Smooth muscle cell (in vitro differentiated cells): Measurements from ENCODE around the gene CHI3L1. TPM values are rescaled to one million over a fixed set of nuclear protein-coding genes. Genes with fewer than 3 reads are reported as not detected.

Source experiments
- DNase-seq: peaks from one replicate; lab custom pipeline; 2025; ENCODE audit not compliant: unreplicated experiment; lab: John Stamatoyannopoulos, UW
- H2AFZ ChIP-seq: fragments of 200-600 bp; sonication (generic); 2 replicates; pipeline ENCODE4 v1.6.0; 2016; ENCODE audit warnings: antibody characterized with exemption, low read depth, mild to moderate bottlenecking
- H3F3A ChIP-seq: fragments of 200-600 bp; sonication (generic); 2 replicates; pipeline ENCODE4 v1.6.0; 2017; ENCODE audit warnings: antibody characterized with exemption, low read depth
- H3K27ac ChIP-seq: fragments of 200-600 bp; sonication (generic); 2 replicates; pipeline ENCODE4 v1.5.1; 2016; ENCODE audit warnings: low read depth, mild to moderate bottlenecking
- H3K27me3 ChIP-seq: fragments of 200-600 bp; sonication (generic); 2 replicates; pipeline ENCODE4 v1.6.1; 2016; ENCODE audit warnings: low read depth, mild to moderate bottlenecking
- H3K36me3 ChIP-seq: fragments of 200-600 bp; sonication (generic); 2 replicates; pipeline ENCODE4 v1.5.1; 2016; ENCODE audit warnings: low read depth
- H3K4me1 ChIP-seq: fragments of 200-600 bp; sonication (generic); 2 replicates; pipeline ENCODE4 v1.5.1; 2016; ENCODE audit warnings: low read depth
- H3K4me2 ChIP-seq: fragments of 200-600 bp; sonication (generic); 2 replicates; pipeline ENCODE4 v1.6.0; 2016; ENCODE audit warnings: mild to moderate bottlenecking
- H3K4me3 ChIP-seq: fragments of 200-600 bp; sonication (generic); 2 replicates; pipeline ENCODE4 v1.5.1; 2016; ENCODE audit warnings: mild to moderate bottlenecking
- H3K79me2 ChIP-seq: fragments of 200-600 bp; sonication (generic); 2 replicates; pipeline ENCODE4 v1.6.0; 2016; ENCODE audit warnings: low read depth, mild to moderate bottlenecking
- H3K9ac ChIP-seq: fragments of 200-600 bp; sonication (generic); 2 replicates; pipeline ENCODE4 v1.6.0; 2016; ENCODE audit warnings: low read depth
- H3K9me3 ChIP-seq: fragments of 200-600 bp; sonication (generic); replicated peaks from 2 replicates; pipeline ENCODE4 v1.5.1; 2016; ENCODE audit warnings: low read depth
- H4K20me1 ChIP-seq: fragments of 200-600 bp; sonication (generic); 2 replicates; pipeline ENCODE4 v1.6.0; 2016; ENCODE audit warnings: low read depth
- CTCF ChIP-seq: fragments of 200-600 bp; sonication (generic); IDR thresholded peaks from 2 replicates; pipeline ENCODE4 v1.5.1; 2017; ENCODE audit warnings: borderline replicate concordance, mild to moderate bottlenecking, antibody characterized with exemption; ENCODE audit not compliant: insufficient read depth, poor library complexity, severe bottlenecking
- WGBS: methylation state at CpG from one replicate; pipeline ENCODE4 v1.1.7; 2016; ENCODE audit warnings: low lambda C conversion rate; 5-methylcytosine and 5-hydroxymethylcytosine counted together
- polyA plus RNA-seq: library from polyadenylated mRNA; unstranded; fragments of >200 nt; fragmentation: Nextera tagmentation; extraction: Ambion mirVana; gene quantifications from 2 replicates; pipeline ENCODE4 v1.2.1, GENCODE V29; 2016
- total RNA-seq: library from RNA; depleted of rRNA; stranded (reverse); fragments of >200 nt; gene quantifications from 2 replicates; pipeline ENCODE4 v1.2.3, GENCODE V29; 2014

CHI3L1 gene
- total and polyA plus RNA-seq, 2 experiments from 2014 or later = 45.4 to 53.6 TPM

GRCh38 chr1:203170625-203171330 lies 15.7 kb downstream of the CHI3L1 start:
- TF ChIP-seq CTCF = no peak

GRCh38 chr1:203169770-203170520 lies 16.6 kb downstream of the CHI3L1 start:
- H3K27me3 ChIP-seq = no peaks in the 10 kb centered on the region
- no peak overlapping the region for H2AFZ ChIP-seq
- no peak overlapping the region for H3K4me2 ChIP-seq
- H3K4me3 ChIP-seq = no peak overlapping the region
- H3K4me1 ChIP-seq = no peaks in the 10 kb centered on the region
- TF ChIP-seq CTCF = no peak
- no peak for DNase-seq
- no peaks in the 10 kb centered on the region for H4K20me1 ChIP-seq
- no peak overlapping the region for H3K27ac ChIP-seq
- no peaks in the 10 kb centered on the region for H3K36me3 ChIP-seq
- no peaks in the 10 kb centered on the region for H3K9me3 ChIP-seq
- no peaks in the 10 kb centered on the region for H3K79me2 ChIP-seq
- WGBS = 95% methylated on average over 21 of the region's 21 CpGs
- no peak overlapping the region for H3K9ac ChIP-seq
- H3F3A ChIP-seq = no peaks in the 10 kb centered on the region

More at GRCh38 chr1:203170625-203171330, 15.7 kb downstream of the CHI3L1 start:
- no peaks in the 10 kb centered on the region for H3K36me3 ChIP-seq
- no peaks in the 10 kb centered on the region for H3K9me3 ChIP-seq
- no peak overlapping the region for H3K4me3 ChIP-seq
- H3K9ac ChIP-seq = no peak overlapping the region
- no peaks in the 10 kb centered on the region for H4K20me1 ChIP-seq
- H3K4me1 ChIP-seq = no peaks in the 10 kb centered on the region
- no peaks in the 10 kb centered on the region for H3F3A ChIP-seq
- no peak overlapping the region for H3K4me2 ChIP-seq
- WGBS = 91% methylated on average over 8 of the region's 8 CpGs
- H3K27me3 ChIP-seq = no peaks in the 10 kb centered on the region
- H2AFZ ChIP-seq = no peak overlapping the region
- H3K27ac ChIP-seq = no peak overlapping the region
- no peaks in the 10 kb centered on the region for H3K79me2 ChIP-seq
- no peak for DNase-seq

- no peak overlapping the region for H3K9ac ChIP-seq
- H3K4me1 ChIP-seq = no peaks in the 10 kb centered on the region
- H4K20me1 ChIP-seq = no peaks in the 10 kb centered on the region
- no peak overlapping the region for H2AFZ ChIP-seq
- H3K4me2 ChIP-seq = no peak overlapping the region
- H3K27ac ChIP-seq = no peak overlapping the region
- no peak for TF ChIP-seq CTCF
- no peak overlapping the region for H3K4me3 ChIP-seq
- no peaks in the 10 kb centered on the region for H3K79me2 ChIP-seq
- H3F3A ChIP-seq = no peaks in the 10 kb centered on the region
- 93% methylated on average over 9 of the region's 9 CpGs for WGBS
- H3K9me3 ChIP-seq = no peaks in the 10 kb centered on the region
- no peak for DNase-seq
- no peaks in the 10 kb centered on the region for H3K36me3 ChIP-seq
- H3K27me3 ChIP-seq = no peaks in the 10 kb centered on the region
These were observed 17.5 kb downstream of the CHI3L1 start for GRCh38 chr1:203168991-203169390.
